WTC11 (cell line): ENCODE measurements around the gene SYMPK. TPM values are rescaled to one million over a fixed set of nuclear protein-coding genes. Genes with fewer than 3 reads are reported as not detected.

ENCODE experiments used
- ATAC-seq: fragments of 200-7000 bp; cut with Tn5 transposase; 2 replicates; pipeline ENCODE4 v1.10.0; 2021; ENCODE audit warnings: mild to moderate bottlenecking, moderate library complexity
- CTCF ChIA-PET: fragments of 300-600 bp; sonication (Branson Sonifier 250); formaldehyde crosslinking; loops from one replicate; lab custom pipeline; 2021; ENCODE audit warnings: antibody characterized with exemption; lab: Charles Lee
- POLR2A ChIA-PET: fragments of 350-600 bp; sonication (Branson Sonifier 250); formaldehyde crosslinking; loops from one replicate; lab custom pipeline; 2021; ENCODE audit warnings: antibody characterized with exemption; lab: Charles Lee
- DNase-seq: peaks from one replicate; pipeline ENCODE4 v3.0.0; 2021; ENCODE audit warnings: low spot score
- H3K27ac Mint-ChIP-seq: 2 replicates; pipeline ENCODE4 v1.8.0; 2021; ENCODE audit warnings: mixed read lengths
- H3K27me3 Mint-ChIP-seq: 2 replicates; pipeline ENCODE4 v1.8.0; 2021; ENCODE audit warnings: low read depth, mild to moderate bottlenecking, moderate library complexity, mixed read lengths
- H3K36me3 Mint-ChIP-seq: 2 replicates; pipeline ENCODE4 v1.8.0; 2021; ENCODE audit warnings: mixed read lengths
- H3K4me1 Mint-ChIP-seq: 2 replicates; pipeline ENCODE4 v1.8.0; 2022; ENCODE audit warnings: mixed read lengths
- H3K4me3 Mint-ChIP-seq: 2 replicates; pipeline ENCODE4 v1.8.0; 2021; ENCODE audit warnings: mild to moderate bottlenecking, moderate library complexity, mixed read lengths
- H3K9me3 Mint-ChIP-seq: 2 replicates; pipeline ENCODE4 v1.8.0; 2021; ENCODE audit warnings: mixed read lengths
- AFF4 ChIP-seq: sonication (generic); formaldehyde crosslinking; IDR thresholded peaks from 2 replicates; pipeline ENCODE4 v1.8.1; 2023; ENCODE audit warnings: mild to moderate bottlenecking, missing genetic modification reagents, borderline replicate concordance
- ATF6 ChIP-seq: sonication (generic); formaldehyde crosslinking; IDR thresholded peaks from 2 replicates; pipeline ENCODE4 v1.8.1; 2023; ENCODE audit warnings: mild to moderate bottlenecking, missing genetic modification reagents
- JAZF1 ChIP-seq: fragments of 250-450 bp; sonication (Bioruptor Pico); IDR thresholded peaks from 2 replicates; pipeline ENCODE4 v1.9.0; 2021; ENCODE audit warnings: moderate library complexity, mild to moderate bottlenecking, inconsistent platforms
- JUN ChIP-seq: sonication (generic); formaldehyde crosslinking; IDR thresholded peaks from 2 replicates; pipeline ENCODE4 v1.8.0; 2023; ENCODE audit warnings: mild to moderate bottlenecking, missing genetic modification reagents
- PRDM15 ChIP-seq: sonication (generic); formaldehyde crosslinking; IDR thresholded peaks from 2 replicates; pipeline ENCODE4 v1.8.0; 2022; ENCODE audit warnings: missing genetic modification reagents
- SMAD4 ChIP-seq: sonication (generic); formaldehyde crosslinking; IDR thresholded peaks from 2 replicates; pipeline ENCODE4 v1.8.0; 2022; ENCODE audit warnings: mild to moderate bottlenecking, missing genetic modification reagents
- ZNF138 ChIP-seq: sonication (generic); formaldehyde crosslinking; conservative IDR thresholded peaks from 2 replicates; pipeline ENCODE4 v1.8.1; 2022; ENCODE audit warnings: mild to moderate bottlenecking, moderate library complexity, missing genetic modification reagents
- ZNF512 ChIP-seq: sonication (generic); formaldehyde crosslinking; IDR thresholded peaks from 2 replicates; pipeline ENCODE4 v1.8.1; 2022; ENCODE audit warnings: missing genetic modification reagents, borderline replicate concordance
- ZNF532 ChIP-seq: fragments of 250-450 bp; sonication (Bioruptor Pico); IDR thresholded peaks from 2 replicates; pipeline ENCODE4 v1.9.0; 2021; ENCODE audit warnings: mild to moderate bottlenecking, borderline replicate concordance
- total RNA-seq: library from RNA; stranded (reverse); gene quantifications from 3 replicates; pipeline ENCODE4 v1.2.3, GENCODE V29; 2021

Gene SYMPK
- total RNA-seq, 1 experiment from 2014 or later, result 106 TPM

DNA sequence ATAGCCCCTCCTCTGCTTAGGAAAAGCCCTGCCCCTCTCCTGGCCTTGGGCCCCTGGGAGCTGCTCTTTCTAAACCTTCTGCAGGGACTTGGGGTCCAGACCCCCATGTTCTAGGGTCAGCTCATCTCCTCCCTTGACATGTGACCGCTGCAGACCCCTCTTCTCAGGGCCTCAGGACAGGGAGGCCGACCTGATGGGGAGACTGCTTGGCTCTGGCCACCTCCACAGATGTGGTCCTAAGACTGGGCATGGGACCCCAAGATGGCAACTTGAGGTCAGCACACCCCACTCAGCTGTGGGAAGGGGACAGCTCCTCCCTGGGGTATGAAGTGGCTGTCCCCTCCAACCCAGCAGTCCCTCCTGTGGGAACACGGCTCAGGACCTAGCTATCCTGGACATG, 90.0 kb downstream of the SYMPK start:
- DNase-seq, result no peak
- Mint-ChIP-seq H3K27me3 (peaks cover 5% of the 10 kb centered on the region; the same call in 1 of the 2 replicates), H3K4me3 (no peak overlapping the region), H3K9me3 (no peaks in the 10 kb centered on the region), H3K27ac (no peak overlapping the region), H3K36me3 (peaks cover 16% of the 10 kb centered on the region), H3K4me1 (peaks cover 8% of the 10 kb centered on the region)
- POLR2A ChIA-PET, result no interaction called here
- CTCF ChIA-PET, result interaction anchor here (1.4 to 5.1 kb wide), 2 partner anchors 38 to 44 kb away, joined by 3 to 135 read pairs; partner anchors contain the start of gene RSPH6A
- no peak for ATAC-seq
- TF ChIP-seq PRDM15 (CRISPR knock-in tag), result no peak
- TF ChIP-seq ZNF532 (CRISPR knock-in tag), result no peak
- TF ChIP-seq ATF6 (CRISPR knock-in tag), result no peak
- no peak for TF ChIP-seq SMAD4 (CRISPR knock-in tag)
- no peak for TF ChIP-seq JUN (CRISPR knock-in tag)
- no peak for TF ChIP-seq AFF4
- TF ChIP-seq ZNF512, result no peak
- no peak for TF ChIP-seq ZNF138 (CRISPR knock-in tag)
- no peak for TF ChIP-seq JAZF1 (CRISPR knock-in tag)
